NCI-H1105 treated with DMSO at 0.1 percent for 48 hours (cell line): Measurements from ENCODE around the gene TMEM116.
"Not testable (repeated sequence)": the region's sequence is repeated elsewhere in the genome, so short reads cannot be mapped to it uniquely, and the experiment has no call there.

Source experiments
- DNase-seq: peaks from one replicate; lab custom pipeline; 2025; lab: John Stamatoyannopoulos, UW

Gene TMEM116

GRCh38 chr12:111976291-111976690 lies 36.7 kb downstream of the TMEM116 start:
- DNase-seq = no peak

GRCh38 chr12:111975161-111975931 lies 37.6 kb downstream of the TMEM116 start:
- no peak for DNase-seq

GRCh38 chr12:111971800-111972199 lies 41.2 kb downstream of the TMEM116 start:
- DNase-seq = no peak

GRCh38 chr12:111964935-111965334 lies 48.0 kb downstream of the TMEM116 start:
- no peak for DNase-seq

- not testable (repeated sequence) for DNase-seq
Observed at GRCh38 chr12:111959518-111959917, 53.4 kb downstream of the TMEM116 start.

GRCh38 chr12:111957224-111957623 lies 55.7 kb downstream of the TMEM116 start:
- DNase-seq = not testable (repeated sequence)

GRCh38 chr12:111954969-111955368 lies 58.0 kb downstream of the TMEM116 start:
- DNase-seq = no peak

- no peak for DNase-seq
Observed at GRCh38 chr12:111953455-111953854, 59.5 kb downstream of the TMEM116 start.

- DNase-seq = not testable (repeated sequence)
Observed at GRCh38 chr12:111952084-111952787, 60.7 kb downstream of the TMEM116 start.

- not testable (repeated sequence) for DNase-seq
Observed at GRCh38 chr12:111950961-111951676, 61.8 kb downstream of the TMEM116 start.

GRCh38 chr12:111943929-111944328 lies 69.0 kb downstream of the TMEM116 start:
- no peak for DNase-seq

GRCh38 chr12:111942557-111942956 lies 70.4 kb downstream of the TMEM116 start:
- DNase-seq = no peak

GRCh38 chr12:111937429-111937828 lies 75.5 kb downstream of the TMEM116 start:
- no peak for DNase-seq

- DNase-seq = no peak
Observed at GRCh38 chr12:111936869-111937268, 76.1 kb downstream of the TMEM116 start.

- DNase-seq = no peak
Observed at GRCh38 chr12:111932241-111932640, 80.7 kb downstream of the TMEM116 start.

- no peak for DNase-seq
Observed at GRCh38 chr12:111927346-111927745, 85.6 kb downstream of the TMEM116 start.

- no peak for DNase-seq
Observed at GRCh38 chr12:111926631-111927030, 86.3 kb downstream of the TMEM116 start.

GRCh38 chr12:111925171-111925570 lies 87.8 kb downstream of the TMEM116 start:
- DNase-seq = no peak

- DNase-seq = no peak
Observed at GRCh38 chr12:111907740-111908139, 105.2 kb downstream of the TMEM116 start.

- no peak for DNase-seq
Observed at GRCh38 chr12:111905502-111905901, 107.5 kb downstream of the TMEM116 start.

GRCh38 chr12:111904446-111904975 lies 108.5 kb downstream of the TMEM116 start:
- no peak for DNase-seq

- DNase-seq = no peak
Observed at GRCh38 chr12:111901182-111901581, 111.8 kb downstream of the TMEM116 start.
